ENCODE data around the gene SCO2.

Gene SCO2

GRCh38 chr22:50525104-50525857 lies at the start of gene SCO2:
Gene SCO2 (minus strand): TSS chr22:50525598. CDS start chr22:50524411, 1,187 bp downstream.
- peak; percentile 98 for DNase-seq (ENCODE audit: low spot score)

- DNase-seq (ENCODE audit: low spot score), result no peak
Measured at GRCh38 chr22:50574383-50574755, 49.0 kb upstream of the SCO2 start.

GRCh38 chr22:50573491-50574382 lies 48.3 kb upstream of the SCO2 start:
- no peak for DNase-seq (ENCODE audit: low spot score)

GRCh38 chr22:50572965-50573364 lies 47.6 kb upstream of the SCO2 start:
- no peak for DNase-seq (ENCODE audit: low spot score)

GRCh38 chr22:50571264-50572175 lies 46.1 kb upstream of the SCO2 start:
- DNase-seq (ENCODE audit: low spot score), result no peak

GRCh38 chr22:50570861-50571260 lies 45.5 kb upstream of the SCO2 start:
- DNase-seq (ENCODE audit: low spot score), result no peak

GRCh38 chr22:50569896-50570535 lies 44.6 kb upstream of the SCO2 start:
- no peak for DNase-seq (ENCODE audit: low spot score)

- DNase-seq (ENCODE audit: low spot score), result no peak
Measured at GRCh38 chr22:50569041-50569459, 43.7 kb upstream of the SCO2 start.

GRCh38 chr22:50568626-50569025 lies 43.2 kb upstream of the SCO2 start:
- DNase-seq (ENCODE audit: low spot score), result no peak

GRCh38 chr22:50567721-50568252 lies 42.4 kb upstream of the SCO2 start:
- DNase-seq (ENCODE audit: low spot score), result no peak

GRCh38 chr22:50564289-50564688 lies 38.9 kb upstream of the SCO2 start:
- DNase-seq (ENCODE audit: low spot score), result no peak

GRCh38 chr22:50563413-50564160 lies 38.2 kb upstream of the SCO2 start:
- no peak for DNase-seq (ENCODE audit: low spot score)

- DNase-seq (ENCODE audit: low spot score), result peak; percentile 99
Measured at GRCh38 chr22:50562523-50563412, 37.4 kb upstream of the SCO2 start, which contains the start of gene SYCE3. Gene SYCE3 (minus strand): TSS chr22:50562919. CDS start chr22:50556405, 6,514 bp downstream.

GRCh38 chr22:50561401-50562358 lies 36.3 kb upstream of the SCO2 start:
- no peak for DNase-seq (ENCODE audit: low spot score)

- DNase-seq (ENCODE audit: low spot score), result no peak
Measured at GRCh38 chr22:50560034-50560433, 34.6 kb upstream of the SCO2 start.

GRCh38 chr22:50556703-50557102 lies 31.3 kb upstream of the SCO2 start:
- no peak for DNase-seq (ENCODE audit: low spot score)

- DNase-seq (ENCODE audit: low spot score), result no peak
Measured at GRCh38 chr22:50553310-50553709, 27.9 kb upstream of the SCO2 start.

GRCh38 chr22:50551160-50551752 lies 25.9 kb upstream of the SCO2 start:
- no peak for DNase-seq (ENCODE audit: low spot score)
